DMS 273 treated with DMSO at 0.1 percent for 48 hours (cell line): ENCODE results near the gene SLC13A1.
"Not testable (repeated sequence)": the region's sequence is repeated elsewhere in the genome, so short reads cannot be mapped to it uniquely, and the experiment has no call there.

Experiments
- DNase-seq: peaks from one replicate; lab custom pipeline; 2025; lab: John Stamatoyannopoulos, UW

Gene SLC13A1

DNA sequence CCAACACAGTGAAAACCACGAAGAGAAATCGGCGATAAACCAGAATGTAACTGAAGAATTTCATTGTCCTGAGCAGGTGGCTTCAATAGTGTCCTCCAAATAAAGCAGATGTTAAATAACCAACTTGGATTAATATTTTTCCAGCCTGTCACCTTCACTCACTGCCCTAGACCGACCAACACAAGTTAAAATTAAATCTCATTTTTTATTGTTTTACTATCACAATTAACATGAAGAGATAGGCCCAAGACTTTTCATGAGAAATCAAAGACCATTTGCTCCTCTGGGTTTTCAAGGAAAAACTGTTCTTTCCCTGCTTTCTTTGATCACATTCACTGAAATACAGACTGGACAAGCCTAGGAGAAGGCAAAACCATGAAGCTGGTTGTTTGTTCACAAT is at the start of gene SLC13A1:
SLC13A1 (minus strand) TSS at position 87 of the 400 bp plus-strand sequence; CDS start at position 64, 23 bp downstream.
- DNase-seq, result no peak

DNA sequence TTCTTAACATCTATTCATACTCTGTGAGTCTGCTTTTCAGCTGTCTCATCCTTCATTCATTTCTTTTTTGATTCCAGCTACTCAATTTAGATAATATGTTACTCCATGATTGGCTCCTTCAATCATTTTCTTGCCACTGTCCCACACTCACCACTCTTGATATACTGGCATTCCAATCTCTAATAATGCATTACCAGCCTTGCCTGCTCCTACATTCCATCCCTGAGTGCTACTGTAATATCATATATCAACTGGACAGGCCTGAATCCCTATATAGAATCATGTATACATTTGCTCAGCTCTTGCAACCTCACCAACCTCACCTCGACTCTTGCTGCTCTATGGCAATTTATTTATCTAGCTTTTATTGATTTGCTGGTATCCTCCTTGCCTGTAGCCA is 45.0 kb upstream of the SLC13A1 start:
- no peak for DNase-seq

- no peak for DNase-seq
These were observed 42.8 kb upstream of the SLC13A1 start for GRCh38 chr7:123242467-123243092.

DNA sequence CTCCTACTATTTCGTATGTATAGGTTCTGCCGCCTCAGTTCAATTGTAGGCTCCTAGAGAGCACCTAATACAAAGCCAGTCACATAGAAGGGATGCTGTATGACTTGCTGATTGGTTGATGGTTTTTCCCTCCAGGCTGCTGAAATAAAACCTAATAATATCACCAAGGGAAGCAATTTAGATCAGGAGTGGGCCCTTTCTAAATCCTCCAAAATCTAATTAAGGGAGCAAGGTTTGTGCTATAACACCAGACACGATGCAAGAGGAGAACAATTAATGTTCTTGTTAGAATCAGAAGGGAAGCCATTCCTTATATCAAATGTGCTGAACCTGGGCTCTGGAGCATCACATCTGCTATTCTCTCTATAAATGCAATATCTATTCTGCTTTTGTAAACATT is 42.0 kb upstream of the SLC13A1 start:
- DNase-seq, result no peak

- no peak for DNase-seq
These were observed 31.5 kb upstream of the SLC13A1 start for GRCh38 chr7:123231021-123232000.

DNA sequence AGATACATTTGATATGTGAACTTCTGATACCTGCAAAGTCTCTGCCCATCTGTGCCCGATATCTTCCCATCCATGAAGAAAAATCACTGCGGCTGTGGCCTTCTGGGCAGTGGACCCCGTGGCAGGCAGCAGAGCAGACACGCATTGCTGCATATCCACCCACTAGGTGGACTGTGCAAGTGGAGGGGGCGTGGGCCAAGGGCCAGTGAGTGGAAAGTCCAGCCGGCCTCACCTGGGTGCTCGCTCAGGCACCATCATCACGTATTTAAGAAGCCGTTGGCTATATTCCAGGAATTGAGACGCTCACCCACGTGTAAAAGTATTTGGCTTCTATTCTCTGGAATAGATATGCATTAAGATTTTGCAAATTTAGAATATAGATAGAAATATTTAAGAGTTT is 30.8 kb upstream of the SLC13A1 start:
- DNase-seq, result no peak

GRCh38 chr7:123230147-123230546 is 30.4 kb upstream of the SLC13A1 start:
- DNase-seq, result no peak

- no peak for DNase-seq
These were observed 29.7 kb upstream of the SLC13A1 start for GRCh38 chr7:123229426-123229825.

- DNase-seq, result not testable (repeated sequence)
These were observed 27.9 kb upstream of the SLC13A1 start for GRCh38 chr7:123227666-123228065.

- DNase-seq, result no peak
These were observed 20.6 kb upstream of the SLC13A1 start for GRCh38 chr7:123220396-123220795.

DNA sequence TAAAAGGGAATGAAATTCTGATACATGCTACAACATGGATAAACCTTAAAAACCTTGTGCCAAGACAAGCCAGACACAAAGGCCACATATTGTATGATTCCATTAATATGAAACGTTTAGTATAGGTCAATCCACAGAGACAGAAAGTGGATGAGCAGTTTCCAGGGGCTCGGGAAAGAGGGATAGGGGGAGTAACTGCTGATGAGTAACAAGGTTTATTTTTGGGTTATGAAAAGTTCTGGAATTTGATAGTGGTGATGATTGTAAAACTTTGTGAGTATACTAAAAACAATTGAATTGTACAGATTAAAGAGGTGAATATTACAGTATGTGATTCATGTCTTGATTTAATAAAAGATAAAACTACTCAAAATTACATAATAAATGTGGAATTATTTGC is 19.1 kb upstream of the SLC13A1 start:
- no peak for DNase-seq

DNA sequence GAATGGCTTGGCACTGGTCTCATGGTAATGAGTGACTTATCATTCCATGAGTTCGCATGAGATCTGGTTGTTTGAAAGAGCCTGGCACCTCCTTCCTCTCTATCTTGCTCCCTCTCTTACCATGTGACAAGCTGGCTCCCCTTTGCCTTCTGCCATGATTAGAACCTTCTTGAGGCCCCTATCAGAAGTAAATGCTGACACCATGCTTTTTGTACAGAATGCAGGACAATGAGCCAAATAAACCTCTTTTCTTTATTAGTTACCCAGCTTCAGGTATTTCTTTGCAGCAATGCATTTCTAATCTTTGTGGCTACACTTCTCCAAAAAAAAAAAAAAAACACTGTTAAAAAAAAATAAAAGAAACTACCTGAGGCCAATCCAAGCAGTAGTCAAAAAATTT is 17.1 kb upstream of the SLC13A1 start:
- no peak for DNase-seq

DNA sequence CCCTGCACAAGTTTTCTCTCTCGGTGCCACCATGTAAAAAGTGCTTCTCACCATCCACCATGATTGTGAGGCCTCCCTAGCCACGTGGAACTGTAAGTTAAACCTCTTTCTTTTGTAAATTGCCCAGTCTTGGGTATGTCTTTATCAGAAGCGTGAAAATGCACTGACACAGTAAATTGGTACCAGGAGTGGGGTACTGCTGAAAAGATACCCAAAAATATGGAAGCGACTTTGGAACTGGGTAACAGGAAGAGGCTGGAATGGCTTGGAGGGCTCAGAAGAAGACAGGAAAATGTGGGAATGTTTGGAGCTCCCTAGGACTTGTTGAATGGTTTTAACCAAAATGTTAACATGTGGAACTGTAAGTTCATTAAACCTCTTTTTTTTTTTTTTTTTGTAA is 15.6 kb upstream of the SLC13A1 start:
- DNase-seq, result no peak

DNA sequence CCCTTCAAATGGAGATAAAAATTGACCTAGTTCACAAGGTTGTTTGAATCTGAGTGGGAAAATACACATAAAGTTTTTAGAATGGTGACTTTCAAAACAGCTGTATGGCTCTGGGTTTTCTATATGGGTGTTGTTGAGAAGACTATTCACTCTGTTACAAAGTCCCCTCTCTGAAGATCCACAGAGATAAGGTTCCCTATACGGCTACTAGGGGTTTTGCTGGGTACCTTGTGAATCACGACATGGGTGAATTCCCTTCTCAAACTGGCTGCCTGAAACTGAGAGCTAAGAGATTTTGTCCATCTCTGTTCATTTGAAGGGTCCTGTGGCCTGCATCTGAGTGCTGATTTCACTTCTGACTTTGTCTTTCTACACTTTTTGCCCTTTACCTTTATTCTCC is 11.8 kb upstream of the SLC13A1 start:
- no peak for DNase-seq

DNA sequence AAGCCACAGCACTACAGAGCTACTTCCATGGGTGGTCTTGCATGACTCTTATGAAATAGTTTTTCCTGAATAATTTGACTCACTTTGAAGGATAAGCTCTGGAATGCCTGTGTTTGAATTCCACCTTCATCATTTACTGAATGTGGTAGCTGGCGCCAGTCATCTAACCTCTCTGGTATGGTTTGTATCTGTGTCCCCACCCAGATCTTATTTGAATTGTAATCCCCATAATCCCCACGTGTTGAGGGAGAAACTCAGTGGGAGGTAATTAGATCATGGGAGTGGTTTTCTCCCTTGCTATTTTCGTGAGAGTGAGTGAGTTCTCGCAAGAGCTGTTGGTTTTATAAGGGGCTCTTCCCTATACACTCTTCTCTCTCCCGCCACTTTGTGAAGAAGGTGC is 11.2 kb upstream of the SLC13A1 start:
- DNase-seq, result no peak

DNA sequence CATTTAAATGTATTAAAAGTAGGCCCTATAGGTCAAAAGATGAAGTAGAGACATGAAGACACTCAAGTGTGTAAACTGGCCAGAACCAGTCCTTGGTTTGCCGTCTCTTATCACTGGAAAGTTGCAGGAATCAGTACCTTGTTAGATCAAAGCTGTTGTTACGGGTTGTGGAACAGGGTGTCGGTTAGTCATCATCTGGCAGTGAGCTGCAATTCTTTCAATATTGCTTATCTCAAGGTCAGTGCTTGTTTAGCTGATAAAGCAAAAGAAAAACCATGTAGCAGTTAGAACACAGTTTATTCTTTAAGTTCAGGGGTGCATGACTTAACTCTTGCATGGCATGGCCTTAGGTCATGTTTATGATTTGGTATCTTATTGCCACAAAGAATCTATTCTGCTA is 10.0 kb upstream of the SLC13A1 start:
- no peak for DNase-seq

- DNase-seq, result no peak
These were observed 9.0 kb upstream of the SLC13A1 start for GRCh38 chr7:123208793-123209192.

GRCh38 chr7:123204206-123204835 is 4.6 kb upstream of the SLC13A1 start:
- no peak for DNase-seq

- DNase-seq, result no peak
These were observed 2.1 kb upstream of the SLC13A1 start for GRCh38 chr7:123201901-123202300.

GRCh38 chr7:123198668-123199652 is 809 bp downstream of the SLC13A1 start:
- no peak for DNase-seq

DNA sequence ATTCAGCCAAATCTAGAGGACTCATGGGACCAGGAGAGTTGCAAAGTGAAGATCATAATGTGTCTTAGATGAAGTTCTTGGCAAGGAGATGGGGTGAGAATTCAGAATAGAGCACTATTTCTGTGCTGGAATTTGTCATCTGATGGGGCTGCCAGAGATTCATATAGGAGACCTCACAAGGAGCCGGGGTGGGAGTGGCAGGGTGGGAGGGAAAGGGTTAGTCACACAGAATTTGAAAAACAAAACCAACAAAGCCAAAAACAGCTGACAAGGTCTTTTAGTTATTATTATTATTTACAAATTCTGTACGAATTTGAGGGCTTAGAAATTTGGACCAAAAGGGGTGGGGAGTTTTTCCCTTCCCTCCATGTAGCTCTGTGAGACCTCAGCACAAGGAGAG is 1.7 kb downstream of the SLC13A1 start:
- no peak for DNase-seq

DNA sequence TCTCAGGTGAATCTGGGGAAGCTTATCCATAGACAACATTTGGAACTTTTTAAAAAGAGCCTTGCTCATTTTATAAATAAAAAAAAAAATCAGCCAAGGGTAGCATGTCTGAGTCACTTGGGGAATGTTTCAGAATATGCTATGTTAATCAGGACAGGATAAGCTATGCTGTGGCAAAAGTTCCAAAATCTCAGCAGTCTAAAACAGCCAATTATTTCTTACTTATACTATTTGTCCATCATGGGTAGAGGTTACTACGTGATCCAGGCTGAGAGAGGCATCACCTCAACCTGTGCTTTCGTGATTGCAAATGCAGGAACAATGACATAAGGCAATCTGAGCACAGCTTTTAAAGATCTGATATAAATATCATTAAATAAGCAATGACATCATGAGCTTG is 6.5 kb downstream of the SLC13A1 start:
- DNase-seq, result no peak
